H9 (cell line): Measurements from ENCODE around the gene M6PR. TPM values are rescaled to one million over a fixed set of nuclear protein-coding genes. Genes with fewer than 3 reads are reported as not detected.
A peak's percentile ranks its signal among the peaks of the same experiment; 100 is the strongest.
"Not testable (repeated sequence)": the region's sequence is repeated elsewhere in the genome, so short reads cannot be mapped to it uniquely, and the experiment has no call there.

ENCODE experiments used
- DNase-seq: peaks from one replicate; pipeline ENCODE4 v3.0.0-alpha.2; 2017
- H2AFZ ChIP-seq: one replicate; pipeline ENCODE4 v1.6.1; 2013; ENCODE audit warnings: mild to moderate bottlenecking, low read length, control low read depth, moderate library complexity
- H2AK5ac ChIP-seq: 2 replicates; pipeline ENCODE4 v1.6.1; 2013; ENCODE audit warnings: low read length, control low read depth, mixed read lengths; ENCODE audit not compliant: insufficient read length
- H2BK120ac ChIP-seq: one replicate; pipeline ENCODE4 v1.6.1; 2013; ENCODE audit warnings: low read depth, mild to moderate bottlenecking, low read length, control low read depth, inconsistent platforms; ENCODE audit not compliant: poor library complexity, severe bottlenecking
- H2BK12ac ChIP-seq: 2 replicates; pipeline ENCODE4 v1.6.1; 2013; ENCODE audit warnings: low read length, control low read depth, mixed read lengths, low read depth; ENCODE audit not compliant: insufficient read length
- H2BK15ac ChIP-seq: 2 replicates; pipeline ENCODE4 v1.6.1; 2013; ENCODE audit warnings: low read depth, low read length, control low read depth
- H2BK20ac ChIP-seq: one replicate; pipeline ENCODE4 v1.6.1; 2013; ENCODE audit warnings: low read depth, mild to moderate bottlenecking, low read length, control low read depth, inconsistent platforms; ENCODE audit not compliant: poor library complexity, severe bottlenecking
- H2BK5ac ChIP-seq: 2 replicates; pipeline ENCODE4 v1.6.1; 2013; ENCODE audit warnings: low read length, control low read depth, mixed read lengths; ENCODE audit not compliant: insufficient read length
- H3K14ac ChIP-seq: 2 replicates; pipeline ENCODE4 v1.6.1; 2013; ENCODE audit warnings: low read length, control low read depth; ENCODE audit not compliant: insufficient read depth
- H3K18ac ChIP-seq: 2 replicates; pipeline ENCODE4 v1.6.1; 2013; ENCODE audit warnings: low read depth, mild to moderate bottlenecking, mixed read lengths, low read length, control low read depth; ENCODE audit not compliant: insufficient read length
- H3K23ac ChIP-seq: 2 replicates; pipeline ENCODE4 v1.6.1; 2013; ENCODE audit warnings: low read length, control low read depth, mixed read lengths, low read depth; ENCODE audit not compliant: insufficient read length
- H3K23me2 ChIP-seq: 2 replicates; pipeline ENCODE4 v1.6.1; 2013; ENCODE audit warnings: low read depth, mild to moderate bottlenecking, mixed read lengths, low read length, control low read depth; ENCODE audit not compliant: insufficient read length, poor library complexity, severe bottlenecking
- H3K27ac ChIP-seq: 2 replicates; pipeline ENCODE4 v1.5.1; 2013; ENCODE audit warnings: low read length, control low read depth, mixed read lengths, low read depth; ENCODE audit not compliant: insufficient read length
- H3K27me3 ChIP-seq: 2 replicates; pipeline ENCODE4 v1.6.1; 2013; ENCODE audit warnings: low read length, control low read depth, inconsistent platforms; ENCODE audit not compliant: insufficient read depth
- H3K4ac ChIP-seq: 2 replicates; pipeline ENCODE4 v1.6.1; 2013; ENCODE audit warnings: low read depth, mild to moderate bottlenecking, control low read depth, inconsistent platforms, low read length, moderate library complexity
- H3K4me1 ChIP-seq: 2 replicates; pipeline ENCODE4 v1.6.1; 2013; ENCODE audit warnings: low read length, control low read depth, inconsistent platforms; ENCODE audit not compliant: insufficient read depth
- H3K4me2 ChIP-seq: 2 replicates; pipeline ENCODE4 v1.6.1; 2013; ENCODE audit warnings: low read length, control low read depth, mixed read lengths; ENCODE audit not compliant: insufficient read length, insufficient read depth
- H3K56ac ChIP-seq: 2 replicates; pipeline ENCODE4 v1.6.1; 2013; ENCODE audit warnings: low read depth, mild to moderate bottlenecking, mixed read lengths, low read length, control low read depth; ENCODE audit not compliant: insufficient read length
- H3K79me1 ChIP-seq: 2 replicates; pipeline ENCODE4 v1.6.1; 2013; ENCODE audit warnings: low read depth, mild to moderate bottlenecking, moderate library complexity, low read length, control low read depth, inconsistent platforms; ENCODE audit not compliant: insufficient read depth, poor library complexity, severe bottlenecking
- H3K79me2 ChIP-seq: 2 replicates; pipeline ENCODE4 v1.6.1; 2013; ENCODE audit warnings: low read length, control low read depth, inconsistent platforms; ENCODE audit not compliant: insufficient read depth
- H3K9ac ChIP-seq: 2 replicates; pipeline ENCODE4 v1.6.1; 2013; ENCODE audit warnings: low read length, control low read depth, mixed read lengths; ENCODE audit not compliant: insufficient read length; ENCODE audit errors: extremely low read depth
- H3K9me3 ChIP-seq: one replicate; pipeline ENCODE4 v1.6.1; 2013; ENCODE audit warnings: low read depth, low read length, inconsistent platforms; ENCODE audit not compliant: control insufficient read depth
- H3T11ph ChIP-seq: one replicate; pipeline ENCODE4 v1.6.1; 2013; ENCODE audit warnings: mild to moderate bottlenecking, low read length, control low read depth, inconsistent platforms
- H4K20me1 ChIP-seq: one replicate; pipeline ENCODE4 v1.6.1; 2013; ENCODE audit not compliant: control insufficient read depth, insufficient read length, insufficient read depth
- H4K5ac ChIP-seq: 2 replicates; pipeline ENCODE4 v1.6.1; 2013; ENCODE audit warnings: low read depth, mild to moderate bottlenecking, mixed read lengths, low read length, control low read depth; ENCODE audit not compliant: insufficient read length
- H4K8ac ChIP-seq: replicated peaks from 2 replicates; pipeline ENCODE4 v1.6.1; 2013; ENCODE audit warnings: low read length, control low read depth, mixed read lengths, low read depth; ENCODE audit not compliant: insufficient read length
- H4K91ac ChIP-seq: 2 replicates; pipeline ENCODE4 v1.6.1; 2013; ENCODE audit warnings: low read depth, mild to moderate bottlenecking, moderate library complexity, mixed read lengths, low read length, control low read depth; ENCODE audit not compliant: insufficient read length
- H3K27ac Mint-ChIP-seq, 3 experiments: 2 replicates in 2 of 3; 3 replicates in 1 of 3; pipeline ENCODE4 v1.8.0; 2020 to 2021; ENCODE audit warnings: mixed read lengths in 3 of 3, mild to moderate bottlenecking in 1 of 3, moderate library complexity in 1 of 3
- H3K27me3 Mint-ChIP-seq: 2 replicates; pipeline ENCODE4 v1.8.0; 2021; ENCODE audit warnings: low read depth, mild to moderate bottlenecking, moderate library complexity, mixed read lengths
- H3K36me3 Mint-ChIP-seq, 3 experiments: 2 replicates in 2 of 3; 3 replicates in 1 of 3; pipeline ENCODE4 v1.8.0; 2020 to 2021; ENCODE audit warnings: low read depth in 3 of 3, mixed read lengths in 3 of 3; ENCODE audit not compliant: insufficient read depth in 1 of 3
- H3K4me1 Mint-ChIP-seq, 2 experiments: 2 replicates each; pipeline ENCODE4 v1.8.0; 2020; ENCODE audit warnings: mixed read lengths in 2 of 2
- H3K4me3 Mint-ChIP-seq, 2 experiments: 2 replicates in 1 of 2; 3 replicates in 1 of 2; pipeline ENCODE4 v1.8.0; 2020 to 2021; ENCODE audit warnings: mild to moderate bottlenecking in 2 of 2, mixed read lengths in 2 of 2, moderate library complexity in 1 of 2
- H3K9me3 Mint-ChIP-seq, 2 experiments: 2 replicates in 1 of 2; 3 replicates in 1 of 2; pipeline ENCODE4 v1.8.0; 2020; ENCODE audit warnings: mild to moderate bottlenecking in 2 of 2, mixed read lengths in 2 of 2, moderate library complexity in 1 of 2
- CTCF ChIP-seq: fragments of 200-600 bp; sonication (generic); conservative IDR thresholded peaks from 3 replicates; pipeline ENCODE4 v1.8.0; 2021; ENCODE audit warnings: antibody characterized with exemption, mild to moderate bottlenecking
- WGBS: extraction: QIAGEN DNeasy Blood & Tissue Kit; methylation state at CpG from one replicate; pipeline ENCODE4 v1.1.7; 2013; ENCODE audit warnings: missing lambda C conversion rate, low lambda C conversion rate, mixed read lengths; ENCODE audit not compliant: insufficient read length; ENCODE audit errors: extremely low coverage; 5-methylcytosine and 5-hydroxymethylcytosine counted together
- total RNA-seq: library from RNA; stranded (reverse); gene quantifications from 2 replicates; pipeline ENCODE4 v1.2.1, GENCODE V29; 2021

Gene M6PR
- total RNA-seq, 1 experiment from 2014 or later, result 163 TPM

DNA sequence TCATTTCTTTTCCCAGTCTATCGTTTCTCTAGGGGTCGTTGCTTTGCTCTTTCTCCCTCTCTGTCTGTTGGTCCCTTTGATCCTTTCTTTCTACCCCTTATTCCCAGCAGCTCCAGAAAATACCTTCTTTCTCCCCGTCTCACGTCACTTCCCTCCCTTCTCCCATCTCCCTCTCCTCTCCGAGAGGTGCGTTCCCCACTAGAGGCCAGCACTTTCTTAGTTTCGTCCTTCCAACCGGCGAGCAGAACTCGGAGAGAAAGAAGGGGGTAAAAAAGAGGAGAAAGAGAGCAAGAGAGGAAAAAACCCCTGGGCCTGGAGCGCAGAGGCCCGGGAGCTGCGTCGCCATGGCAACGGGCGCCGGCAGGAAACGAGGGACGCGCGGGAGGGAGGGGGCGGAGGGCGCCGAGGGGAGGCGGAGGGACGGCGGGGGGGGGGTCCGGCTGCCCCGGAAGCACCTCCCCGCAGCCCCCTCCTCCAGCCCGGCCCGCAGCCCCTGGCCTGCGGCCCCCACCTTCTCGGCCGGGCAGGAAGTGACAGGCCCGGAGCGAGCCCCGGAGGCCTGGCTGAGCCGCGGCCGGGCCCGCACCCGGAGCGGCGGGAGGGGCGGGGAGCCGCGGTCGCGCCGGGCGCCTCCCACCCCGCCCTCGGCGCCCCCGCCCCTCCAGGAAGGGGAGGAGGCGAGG, 35.3 kb downstream of the M6PR start, which contains the start of gene PHC1:
Gene PHC1 (plus strand): TSS at position 477 of the 683 bp plus-strand sequence. CDS start 3,169 bp downstream, outside the sequence.
- Histone ChIP-seq H3K4me2 (peak within 1 kb of the TSS; percentile 91), H2BK5ac (peak within 1 kb of the TSS; percentile 21), H3K27ac (peak within 1 kb of the TSS; percentile 98), H3K18ac (peak within 1 kb of the TSS; percentile 95), H3K79me2 (peaks cover 39% of the 10 kb centered on the region), H3K56ac (peak within 1 kb of the TSS; percentile 93), H3K9ac (peak within 1 kb of the TSS; percentile 96), H3T11ph (peak within 1 kb of the TSS; percentile 26), H3K14ac (peak within 1 kb of the TSS; percentile 86)
- not testable (repeated sequence) for H4K91ac ChIP-seq, H3K4me1 ChIP-seq, H3K27me3 ChIP-seq, H3K27me3 Mint-ChIP-seq, H4K8ac ChIP-seq, H2BK120ac ChIP-seq, H3K36me3 Mint-ChIP-seq, H2AFZ ChIP-seq, H3K4ac ChIP-seq, H4K5ac ChIP-seq, H3K9me3 Mint-ChIP-seq, H4K20me1 ChIP-seq, H2AK5ac ChIP-seq, H3K23me2 ChIP-seq, H2BK15ac ChIP-seq, H2BK20ac ChIP-seq, H2BK12ac ChIP-seq, H3K23ac ChIP-seq, H3K9me3 ChIP-seq, H3K79me1 ChIP-seq
- Mint-ChIP-seq H3K27ac (peak within 1 kb of the TSS; percentile 99 to 100 (median 100)), H3K4me3 (peak within 1 kb of the TSS; percentile 81 to 94), H3K4me1 (peaks cover 49% of the 10 kb centered on the region in 2 experiments)
- peak; percentile 95 for DNase-seq
- TF ChIP-seq CTCF, result peak; percentile 48; the same call in 2 of the 3 replicates
- no CpG with 5 or more reads among the region's 57 CpGs for WGBS
